Activated B cell treated with CpG ODN at 0.5 μM for 24 hours (primary cell): ENCODE data around the gene TRIM42. TPM values are rescaled to one million over a fixed set of nuclear protein-coding genes. Genes with fewer than 3 reads are reported as not detected.

Source experiments
- ATAC-seq: fragments of 200-7000 bp; cut with Tn5 transposase; one replicate; pipeline ENCODE4 v1.10.0; 2021; ENCODE audit warnings: low read depth, mild to moderate bottlenecking, moderate library complexity
- CTCF ChIA-PET: fragments of 350-600 bp; sonication (Branson Sonifier 250); formaldehyde crosslinking; loops from one replicate; lab custom pipeline; 2021; ENCODE audit warnings: antibody characterized with exemption; lab: Charles Lee
- POLR2A ChIA-PET: fragments of 350-600 bp; sonication (Branson Sonifier 250); formaldehyde crosslinking; loops from one replicate; lab custom pipeline; 2021; ENCODE audit warnings: antibody characterized with exemption; lab: Charles Lee
- DNase-seq: peaks from one replicate; pipeline ENCODE4 v3.0.0; 2022
- H3K27ac Mint-ChIP-seq: one replicate; pipeline ENCODE4 v1.8.0; 2020; ENCODE audit warnings: mixed read lengths
- H3K27me3 Mint-ChIP-seq: one replicate; pipeline ENCODE4 v1.8.0; 2021; ENCODE audit warnings: mixed read lengths
- H3K36me3 Mint-ChIP-seq: one replicate; pipeline ENCODE4 v1.8.0; 2021; ENCODE audit warnings: low read depth, mixed read lengths
- H3K4me1 Mint-ChIP-seq: one replicate; pipeline ENCODE4 v1.8.0; 2021; ENCODE audit warnings: mixed read lengths
- H3K4me3 Mint-ChIP-seq: one replicate; pipeline ENCODE4 v1.8.0; 2020; ENCODE audit warnings: mild to moderate bottlenecking, mixed read lengths
- H3K9me3 Mint-ChIP-seq: one replicate; pipeline ENCODE4 v1.8.0; 2020; ENCODE audit warnings: mixed read lengths
- CTCF ChIP-seq: fragments of 200-600 bp; IDR thresholded peaks from one replicate; pipeline ENCODE4 v1.8.0; 2022; ENCODE audit warnings: antibody characterized with exemption, mild to moderate bottlenecking
- intact Hi-C: fragments of 100-400 bp; cut with micrococcal nuclease; formaldehyde crosslinking; loops from one replicate; pipeline ENCODE4 v1.15.1; 2024
- total RNA-seq: library from RNA; stranded (reverse); gene quantifications from 2 replicates; pipeline ENCODE4 v1.2.3, GENCODE V29; 2022

TRIM42 gene
- total RNA-seq, 1 donor from 2014 or later = not detected

- Mint-ChIP-seq H3K27me3 (peaks cover 7% of the 10 kb centered on the region), H3K36me3 (no peaks in the 10 kb centered on the region), H3K27ac (no peak overlapping the region), H3K9me3 (peaks cover 2% of the 10 kb centered on the region), H3K4me1 (no peaks in the 10 kb centered on the region), H3K4me3 (no peak overlapping the region)
- ChIA-PET CTCF (no interaction called here), POLR2A (no interaction called here)
- TF ChIP-seq CTCF = no peak
- ATAC-seq (no peak), DNase-seq (no peak)
- intact Hi-C loops = no loop called here
Observed at GRCh38 chr3:140702281-140702680, 24.4 kb downstream of the TRIM42 start.

DNA sequence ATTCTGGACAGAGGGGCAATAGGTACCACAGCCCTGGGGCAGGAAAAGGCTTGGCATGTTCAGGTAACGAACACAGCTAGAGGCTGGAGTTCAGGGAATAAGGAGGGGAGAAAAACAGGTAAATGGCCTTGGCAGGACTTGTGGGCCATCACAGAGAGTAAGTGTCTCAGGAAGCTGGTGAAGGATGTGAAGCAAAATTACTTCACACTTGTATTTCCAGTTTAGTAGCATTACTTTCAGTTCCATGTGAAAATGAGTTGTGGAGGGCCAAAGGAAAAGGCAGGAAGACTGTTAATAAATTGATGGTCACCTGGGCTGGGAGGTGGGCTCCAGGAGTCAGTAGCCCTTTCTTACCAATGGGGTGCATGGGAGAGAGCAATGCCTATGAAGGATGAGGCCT lies 25.6 kb downstream of the TRIM42 start:
- H3K4me3 Mint-ChIP-seq = no peak overlapping the region
- intact Hi-C loops = no loop called here
- POLR2A ChIA-PET = no interaction called here
- peaks cover 2% of the 10 kb centered on the region for H3K9me3 Mint-ChIP-seq
- no peaks in the 10 kb centered on the region for H3K36me3 Mint-ChIP-seq
- no peak for TF ChIP-seq CTCF
- no peak for DNase-seq
- H3K27ac Mint-ChIP-seq = no peak overlapping the region
- peaks cover 7% of the 10 kb centered on the region for H3K27me3 Mint-ChIP-seq
- no peak for ATAC-seq
- no peaks in the 10 kb centered on the region for H3K4me1 Mint-ChIP-seq
- CTCF ChIA-PET = no interaction called here

DNA sequence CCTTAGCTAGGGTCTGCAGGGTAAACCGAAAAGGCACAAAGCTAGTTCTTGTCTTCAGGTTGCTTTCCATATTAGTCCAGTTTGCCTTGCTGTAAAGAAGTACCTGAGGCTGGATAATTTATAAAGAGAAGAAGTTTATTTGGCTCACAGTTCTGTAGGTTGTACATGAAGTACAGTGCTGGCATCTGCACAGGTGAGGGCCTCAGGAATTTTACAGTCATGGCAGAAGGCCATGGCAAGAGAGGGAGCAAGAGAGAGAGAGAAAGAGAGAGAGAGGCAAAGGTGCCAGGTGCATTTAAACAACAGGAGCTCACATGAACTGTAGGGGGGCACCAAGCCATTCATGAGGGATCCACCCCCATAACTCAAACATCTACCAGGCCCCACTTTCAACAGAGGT lies 26.9 kb downstream of the TRIM42 start:
- peaks cover 2% of the 10 kb centered on the region for H3K9me3 Mint-ChIP-seq
- intact Hi-C loops = no loop called here
- H3K27ac Mint-ChIP-seq = no peak overlapping the region
- TF ChIP-seq CTCF = no peak
- no peaks in the 10 kb centered on the region for H3K4me1 Mint-ChIP-seq
- no peaks in the 10 kb centered on the region for H3K36me3 Mint-ChIP-seq
- POLR2A ChIA-PET = no interaction called here
- CTCF ChIA-PET = no interaction called here
- ATAC-seq = no peak
- H3K4me3 Mint-ChIP-seq = no peak overlapping the region
- peaks cover 7% of the 10 kb centered on the region for H3K27me3 Mint-ChIP-seq
- no peak for DNase-seq

- H3K27ac Mint-ChIP-seq = no peak overlapping the region
- no peaks in the 10 kb centered on the region for H3K36me3 Mint-ChIP-seq
- no peaks in the 10 kb centered on the region for H3K4me1 Mint-ChIP-seq
- H3K9me3 Mint-ChIP-seq = peaks cover 2% of the 10 kb centered on the region
- ATAC-seq (no peak), DNase-seq (no peak)
- no peak for TF ChIP-seq CTCF
- peaks cover 5% of the 10 kb centered on the region for H3K27me3 Mint-ChIP-seq
- H3K4me3 Mint-ChIP-seq = no peak overlapping the region
- CTCF ChIA-PET = no interaction called here
- POLR2A ChIA-PET = no interaction called here
- intact Hi-C loops = no loop called here
Observed at GRCh38 chr3:140705954-140706353, 28.1 kb downstream of the TRIM42 start.

DNA sequence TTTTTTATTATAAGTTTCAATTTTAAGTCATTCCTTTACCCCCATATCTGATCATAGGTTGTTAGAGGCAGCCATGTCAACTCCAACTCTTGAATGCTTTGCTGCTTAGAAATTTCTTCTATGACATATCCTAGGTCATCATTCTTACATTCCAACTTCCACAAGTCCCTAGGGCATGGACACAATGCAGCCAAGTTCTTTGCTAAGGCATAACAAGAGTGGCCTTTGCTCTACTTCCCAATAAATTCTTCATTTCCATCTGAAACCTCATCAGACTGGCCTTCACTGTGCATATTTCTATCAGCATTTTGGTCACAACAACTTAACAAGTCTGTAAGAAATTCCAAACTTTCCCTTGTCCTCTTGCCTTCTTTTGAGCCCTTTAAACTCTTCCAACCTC lies 28.5 kb downstream of the TRIM42 start:
- Mint-ChIP-seq H3K36me3 (no peaks in the 10 kb centered on the region), H3K9me3 (peaks cover 2% of the 10 kb centered on the region), H3K4me3 (no peak overlapping the region), H3K27me3 (peaks cover 5% of the 10 kb centered on the region), H3K4me1 (no peaks in the 10 kb centered on the region), H3K27ac (no peak overlapping the region)
- ATAC-seq (no peak), DNase-seq (no peak)
- no peak for TF ChIP-seq CTCF
- intact Hi-C loops = no loop called here
- CTCF ChIA-PET = no interaction called here
- POLR2A ChIA-PET = no interaction called here
